Measurements from ENCODE around the gene CCDC9B.

- TF ChIP-seq ELF4 (CRISPR knock-in tag; IDR thresholded peaks at IDR 0.05; ENCODE audit: low read depth) = no peak
- TF ChIP-seq CTCF (IDR thresholded peaks at IDR 0.05) = no peak
- TF ChIP-seq ESRRA (CRISPR knock-in tag; IDR thresholded peaks at IDR 0.05; ENCODE audit: borderline replicate concordance) = no peak
- no peak for TF ChIP-seq ETV6 (CRISPR knock-in tag; IDR thresholded peaks at IDR 0.05)
- no peak for TF ChIP-seq AFF4 (CRISPR knock-in tag; IDR thresholded peaks at IDR 0.05; ENCODE audit: borderline replicate concordance)
- TF ChIP-seq CREB1 (CRISPR knock-in tag; IDR thresholded peaks at IDR 0.05) = no peak
Measured at GRCh38 chr15:40343512-40343911, 2.8 kb upstream of the CCDC9B start.

All from WTC11 (cell line).